ENCODE measurements around the gene GBP3. TPM values are rescaled to one million over a fixed set of nuclear protein-coding genes. Genes with fewer than 3 reads are reported as not detected.
A peak's percentile ranks its signal among the peaks of the same experiment; 100 is the strongest.

Gene GBP3
- total RNA-seq, 2 donors from 2014 or later: 8.0 to 8.2 TPM

DNA sequence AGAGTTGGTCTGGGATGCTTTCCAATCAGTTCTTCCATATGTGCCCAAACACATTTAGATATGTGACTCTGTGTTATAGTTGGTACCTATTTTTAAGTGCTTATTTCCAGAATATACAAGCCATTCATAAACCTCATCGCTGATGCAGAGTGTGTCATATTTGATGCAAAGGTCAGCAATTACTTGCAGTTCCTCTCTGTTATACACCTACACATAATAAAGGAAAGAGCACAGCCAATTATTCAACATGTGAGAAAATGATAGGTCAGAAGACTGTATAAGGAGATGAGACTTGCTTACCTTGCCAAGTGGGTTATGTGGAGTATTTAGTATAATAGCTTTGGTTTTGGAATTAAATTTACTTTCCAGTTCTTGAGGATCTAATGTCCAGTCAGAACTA is 61.6 kb downstream of the GBP3 start:
- no peak for DNase-seq
- 23 to 37% methylated on average over 1 of the region's 1 CpG for WGBS, 2 donors
- H3K4me1 ChIP-seq: peaks cover 15% of the 10 kb centered on the region
- intact Hi-C loops (cut with DNase I): no loop called here
- H3K27me3 ChIP-seq: no peaks in the 10 kb centered on the region
- peaks cover 8 to 13% of the 10 kb centered on the region in 2 donors for H3K36me3 ChIP-seq (replicated peaks in 1 of 2; ENCODE audit: insufficient read depth in 1 of 2, low read depth in 2 of 2)
- ATAC-seq: no peak
- no peaks in the 10 kb centered on the region for H3K9me3 ChIP-seq
- no peak overlapping the region for H3K4me3 ChIP-seq
- peak overlapping the region in 3 of 4 donors; percentile 6 to 57 (median 33) for H3K27ac ChIP-seq
- TF ChIP-seq POLR2A (IDR thresholded peaks at IDR 0.05) (no peak), CTCF (IDR thresholded peaks at IDR 0.05) (no peak)

Small RNAs within 50 kb of the gene (small RNA-seq; reads per million reads assigned to genes)
- not detected for gene RF00019

Other genes starting within 250 kb of the GBP3 start
- gene GTF2B, start 131.3 kb downstream of the GBP3 start, total RNA-seq: 10 to 100 TPM in 1 of 2 donors, 1 to 10 TPM in 1; 5.9 to 16.9 TPM
- gene KYAT3, start 30.2 kb downstream of the GBP3 start, total RNA-seq: 10 to 100 TPM; 16.8 to 21.0 TPM
- 10 to 100 TPM; 11.2 to 13.5 TPM for gene RBMXL1, start 30.2 kb downstream of the GBP3 start, total RNA-seq
- 1 to 10 TPM; 3.3 to 6.7 TPM for gene GBP1, start 42.3 kb upstream of the GBP3 start, total RNA-seq
- 10 to 100 TPM; 10.1 to 11.2 TPM for gene GBP2, start 103.2 kb upstream of the GBP3 start, total RNA-seq
- gene GBP7, start 153.1 kb upstream of the GBP3 start, total RNA-seq: not detected
- gene GBP4, start 176.1 kb upstream of the GBP3 start, total RNA-seq: 1 to 10 TPM in 1 of 2 donors, under 1 TPM in 1; 0.66 to 2.6 TPM
- 1 to 10 TPM; 1.6 TPM for gene GBP5, start 250.0 kb upstream of the GBP3 start, total RNA-seq